Measurements from ENCODE around the gene ERICH2.
"Not testable (repeated sequence)": the region's sequence is repeated elsewhere in the genome, so short reads cannot be mapped to it uniquely, and the experiment has no call there.

The ERICH2 gene, protein sequence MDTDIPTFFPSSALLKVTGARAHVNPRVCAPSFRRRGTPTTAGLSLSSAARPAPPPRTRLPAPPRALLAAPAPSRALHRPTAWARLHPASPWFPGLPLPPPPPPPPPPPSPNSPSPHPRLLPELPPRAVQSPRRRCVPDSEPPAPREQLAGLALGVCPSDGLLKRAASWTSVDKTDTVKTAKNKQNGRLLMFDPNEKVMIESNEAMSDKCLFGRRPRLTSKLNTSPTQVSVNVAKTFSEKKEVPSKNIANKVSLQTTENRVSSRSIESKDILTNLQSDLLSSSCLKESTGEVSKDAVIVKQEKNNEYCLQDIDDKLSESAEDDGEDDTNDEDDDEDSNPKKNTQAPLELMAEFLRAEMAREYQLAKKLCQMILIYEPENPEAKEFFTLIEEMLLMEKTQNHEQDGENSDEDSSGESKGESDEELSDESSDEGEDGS

GRCh38 chr2:170770008-170770605 is at the start of gene ERICH2:
Gene ERICH2 (plus strand): TSS chr2:170770378. CDS start chr2:170770682, 304 bp downstream.
- Histone ChIP-seq H3K4me3 (peak within 1 kb of the TSS; percentile 83), H3K27ac (peak within 1 kb of the TSS; percentile 72 to 77)
- TF ChIP-seq, protein P1, sequence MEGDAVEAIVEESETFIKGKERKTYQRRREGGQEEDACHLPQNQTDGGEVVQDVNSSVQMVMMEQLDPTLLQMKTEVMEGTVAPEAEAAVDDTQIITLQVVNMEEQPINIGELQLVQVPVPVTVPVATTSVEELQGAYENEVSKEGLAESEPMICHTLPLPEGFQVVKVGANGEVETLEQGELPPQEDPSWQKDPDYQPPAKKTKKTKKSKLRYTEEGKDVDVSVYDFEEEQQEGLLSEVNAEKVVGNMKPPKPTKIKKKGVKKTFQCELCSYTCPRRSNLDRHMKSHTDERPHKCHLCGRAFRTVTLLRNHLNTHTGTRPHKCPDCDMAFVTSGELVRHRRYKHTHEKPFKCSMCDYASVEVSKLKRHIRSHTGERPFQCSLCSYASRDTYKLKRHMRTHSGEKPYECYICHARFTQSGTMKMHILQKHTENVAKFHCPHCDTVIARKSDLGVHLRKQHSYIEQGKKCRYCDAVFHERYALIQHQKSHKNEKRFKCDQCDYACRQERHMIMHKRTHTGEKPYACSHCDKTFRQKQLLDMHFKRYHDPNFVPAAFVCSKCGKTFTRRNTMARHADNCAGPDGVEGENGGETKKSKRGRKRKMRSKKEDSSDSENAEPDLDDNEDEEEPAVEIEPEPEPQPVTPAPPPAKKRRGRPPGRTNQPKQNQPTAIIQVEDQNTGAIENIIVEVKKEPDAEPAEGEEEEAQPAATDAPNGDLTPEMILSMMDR (IDR thresholded peaks at IDR 0.05), result no peak
- peak; percentile 73 for DNase-seq (ENCODE audit: low spot score)

DNA sequence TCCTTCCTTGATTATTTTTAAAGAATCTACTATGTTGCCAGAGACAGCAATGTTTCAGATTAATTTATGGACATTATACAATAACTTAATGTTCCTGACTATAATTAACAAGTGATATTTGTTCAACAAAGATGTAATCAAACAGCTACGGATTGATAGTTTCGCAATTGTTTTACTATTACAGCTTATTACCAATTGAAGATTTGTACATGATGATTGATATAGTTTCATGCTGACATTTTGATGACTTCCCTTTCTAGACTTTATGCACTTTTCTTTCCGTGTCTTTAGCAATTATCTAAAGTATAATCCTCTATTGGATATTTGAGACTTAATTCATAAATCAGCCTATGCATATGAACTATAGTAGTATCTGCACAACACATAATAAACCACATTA is 48.5 kb upstream of the ERICH2 start:
- H3K27ac ChIP-seq, result no peak overlapping the region
- TF ChIP-seq, protein P1 (IDR thresholded peaks at IDR 0.05), result no peak

GRCh38 chr2:170722301-170722700 is 47.9 kb upstream of the ERICH2 start:
- DNase-seq (ENCODE audit: low spot score), result no peak
- TF ChIP-seq, protein P1 (IDR thresholded peaks at IDR 0.05), result no peak

More for the DNA sequence above, 48.5 kb upstream of the ERICH2 start:
- DNase-seq (ENCODE audit: low spot score), result no peak
- H3K4me3 ChIP-seq, result no peak overlapping the region

GRCh38 chr2:170723446-170723958 is 46.7 kb upstream of the ERICH2 start:
- no peak overlapping the region for H3K27ac ChIP-seq
- no peak overlapping the region for H3K4me3 ChIP-seq
- TF ChIP-seq, protein P1 (IDR thresholded peaks at IDR 0.05), result no peak
- DNase-seq (ENCODE audit: low spot score), result no peak

More at GRCh38 chr2:170722301-170722700, 47.9 kb upstream of the ERICH2 start:
- Histone ChIP-seq H3K27ac (no peak overlapping the region), H3K4me3 (no peak overlapping the region)

DNA sequence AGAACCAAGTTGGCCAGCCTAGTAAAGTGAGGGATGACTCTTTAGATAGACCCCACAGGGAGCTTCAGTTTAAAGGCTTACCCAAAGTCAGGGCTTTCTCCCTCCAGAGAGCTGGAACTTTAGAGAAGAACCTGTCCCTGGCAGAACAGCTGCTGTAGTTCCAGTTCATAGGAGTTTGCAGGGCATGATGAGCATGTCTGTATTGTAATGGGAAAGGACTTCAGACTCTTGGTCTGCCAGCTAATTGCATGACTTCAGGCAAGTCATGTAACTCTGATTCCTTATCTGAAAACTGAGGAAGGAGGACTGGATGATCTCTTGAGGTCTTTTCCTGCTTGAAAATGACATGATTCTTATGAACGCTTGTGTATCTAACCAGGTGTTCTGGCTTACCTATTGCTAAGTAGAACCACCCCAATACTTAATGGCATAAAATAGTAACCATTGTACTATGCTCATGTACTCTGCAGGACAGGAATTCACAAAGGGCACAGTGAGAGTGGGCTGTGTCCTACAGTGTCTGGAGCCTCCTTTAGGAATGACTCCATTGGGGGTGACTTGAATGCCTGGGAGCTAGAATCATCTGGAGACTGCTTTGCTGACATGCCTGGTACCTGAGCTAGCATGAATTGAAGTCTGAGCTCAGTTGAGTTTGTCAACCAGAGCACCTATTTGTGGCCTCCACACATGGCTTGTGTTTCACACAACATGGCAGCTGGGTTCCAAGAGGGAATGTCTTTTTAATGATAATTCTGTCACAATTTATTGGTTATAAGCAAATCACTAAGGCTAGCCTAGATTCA is 36.2 kb upstream of the ERICH2 start:
- H3K4me3 ChIP-seq, result no peak overlapping the region
- DNase-seq (ENCODE audit: low spot score), result no peak
- TF ChIP-seq, protein P1 (IDR thresholded peaks at IDR 0.05), result no peak
- no peak overlapping the region for H3K27ac ChIP-seq

- not testable (repeated sequence) for DNase-seq (ENCODE audit: low spot score); H3K4me3 ChIP-seq; H3K27ac ChIP-seq
These were observed 35.6 kb upstream of the ERICH2 start for GRCh38 chr2:170734601-170735000.

DNA sequence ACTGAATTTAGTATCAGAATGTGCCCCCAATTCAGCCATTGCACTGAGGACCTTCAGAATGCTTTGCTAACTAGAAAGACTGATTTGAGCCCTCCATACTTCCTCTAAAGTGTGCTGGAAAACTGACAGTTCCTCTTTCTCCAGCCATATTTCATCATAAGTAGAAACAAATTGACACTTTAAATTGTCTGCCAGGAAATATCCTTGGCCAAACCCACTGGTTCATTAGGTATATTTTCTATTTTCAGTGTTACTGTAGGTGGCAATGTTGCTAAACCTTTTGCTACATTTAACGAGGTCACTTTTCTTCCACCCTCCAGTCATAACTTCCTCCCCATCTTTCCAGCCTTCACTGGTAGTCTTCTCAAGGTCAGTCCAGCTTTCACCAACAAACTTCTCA is 33.5 kb upstream of the ERICH2 start:
- H3K4me3 ChIP-seq, result no peak overlapping the region
- no peak overlapping the region for H3K27ac ChIP-seq
- no peak for DNase-seq (ENCODE audit: low spot score)
- TF ChIP-seq, protein P1 (IDR thresholded peaks at IDR 0.05), result no peak
